GM21786 (cell line): ENCODE data around the gene NSD2.

Experiments used
- ATAC-seq: cut with Tn5 transposase; IDR thresholded peaks from one replicate; pipeline ENCODE4 v1.9.1; 2021; ENCODE audit not compliant: unreplicated experiment

The NSD2 gene

DNA sequence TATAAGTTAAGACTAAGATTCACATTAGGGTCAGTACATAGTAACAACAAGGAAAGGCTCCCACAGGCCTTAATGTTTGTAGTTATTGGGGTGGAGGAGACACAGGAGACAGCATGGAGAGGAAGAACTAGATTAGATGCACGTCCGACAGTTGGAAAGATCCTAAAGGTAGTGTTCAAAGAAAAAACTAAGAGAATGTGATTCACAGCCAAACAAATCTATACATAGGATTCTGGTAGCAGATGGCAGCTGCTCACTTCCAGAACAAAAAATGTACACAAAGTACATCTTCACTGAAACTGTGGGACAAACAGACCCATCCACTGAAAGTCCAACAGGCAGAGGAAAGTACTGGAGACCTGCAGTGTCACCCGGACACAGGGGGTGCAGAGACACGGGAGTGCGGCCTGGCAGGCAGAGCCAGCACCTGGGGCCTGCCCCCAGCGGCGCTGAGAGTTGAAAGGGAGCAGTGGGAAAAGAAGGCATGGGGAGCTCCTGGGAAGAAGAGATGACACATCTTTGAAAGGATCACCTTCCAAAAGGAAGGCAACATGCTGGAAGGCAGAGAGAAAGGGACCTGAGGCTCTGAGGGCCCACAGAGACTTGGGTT, 97.6 kb downstream of the NSD2 start:
- ATAC-seq: no peak

DNA sequence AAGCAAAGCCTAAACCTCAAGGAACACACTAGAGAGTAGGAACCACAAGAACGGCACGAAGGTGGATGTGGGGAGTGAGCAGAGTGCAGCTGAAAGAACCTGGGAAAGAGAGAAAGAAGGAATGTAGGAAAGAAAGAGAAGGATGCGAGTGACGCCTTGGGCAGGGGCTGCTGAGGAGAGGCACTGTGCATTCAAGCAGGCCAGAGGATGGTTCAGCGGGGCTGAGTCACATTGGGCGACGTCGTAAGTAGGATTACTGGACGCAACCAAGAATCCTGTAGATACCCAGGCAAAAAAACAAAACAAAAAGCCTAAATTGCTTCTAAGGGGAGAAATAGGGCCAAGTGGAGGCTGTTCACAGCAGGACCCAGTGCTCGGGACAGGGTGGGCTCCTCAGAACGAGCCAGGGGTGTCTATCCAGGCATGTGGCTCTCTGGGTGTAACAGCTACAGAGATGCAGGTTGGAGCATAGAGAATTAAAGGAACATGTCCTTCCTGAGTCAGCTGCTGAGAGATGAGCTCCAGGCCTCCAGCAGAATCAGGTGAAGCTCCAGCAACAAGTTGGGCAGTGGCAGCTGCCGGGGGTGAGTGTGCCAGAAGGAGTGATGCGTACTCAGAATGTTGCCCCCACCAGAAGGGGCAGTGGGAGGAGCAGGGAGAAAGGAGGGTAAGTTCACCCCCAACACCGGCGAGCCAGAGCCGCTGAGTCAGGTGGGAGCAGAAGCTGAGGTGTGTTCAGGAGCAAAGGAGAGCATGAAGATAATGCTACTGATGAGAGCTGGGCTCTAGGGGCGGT, 98.9 kb downstream of the NSD2 start:
- ATAC-seq: no peak

DNA sequence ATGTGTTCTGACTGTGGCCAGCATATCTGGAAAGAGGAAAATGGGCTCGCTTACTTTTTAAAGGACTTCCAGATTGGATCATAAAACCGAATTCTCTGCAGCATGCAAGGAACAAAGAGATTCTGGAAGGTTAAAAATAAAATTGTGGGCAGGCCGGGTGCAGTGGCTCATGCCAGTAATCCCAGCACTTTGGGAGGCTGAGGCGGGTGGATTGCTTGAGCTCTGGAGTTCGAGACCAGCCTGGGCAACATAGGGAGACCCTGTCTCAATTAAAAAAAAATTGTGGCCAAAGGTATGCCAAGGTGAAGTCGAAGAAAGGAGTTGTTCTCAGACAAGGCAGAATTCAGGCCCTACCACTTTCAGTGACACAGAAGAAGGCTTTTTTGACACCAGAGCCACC, 99.7 kb downstream of the NSD2 start:
- no peak for ATAC-seq

GRCh38 chr4:1971456-1972200, 100.4 kb downstream of the NSD2 start:
- no peak for ATAC-seq

GRCh38 chr4:1972414-1972813, 101.2 kb downstream of the NSD2 start:
- no peak for ATAC-seq

DNA sequence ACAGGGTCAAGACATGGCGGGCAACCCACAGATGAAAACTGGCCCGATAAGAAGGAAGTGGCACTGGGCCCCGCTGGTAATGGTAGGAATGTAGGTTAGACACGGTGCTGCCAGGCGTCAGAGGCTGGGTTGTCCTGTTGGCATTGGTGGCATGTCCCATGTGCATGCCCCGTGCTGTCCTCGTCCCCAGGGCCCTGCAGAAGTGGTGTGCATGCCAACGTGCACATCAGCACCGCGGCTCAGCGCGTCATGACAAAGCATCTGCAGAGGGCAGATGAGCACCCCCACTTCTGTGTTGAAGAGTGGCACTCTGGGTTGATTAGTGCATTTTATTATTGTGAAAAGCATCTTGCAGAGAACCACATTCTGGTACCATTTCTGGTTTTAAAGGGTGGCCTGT, 102.0 kb downstream of the NSD2 start:
- ATAC-seq: no peak

DNA sequence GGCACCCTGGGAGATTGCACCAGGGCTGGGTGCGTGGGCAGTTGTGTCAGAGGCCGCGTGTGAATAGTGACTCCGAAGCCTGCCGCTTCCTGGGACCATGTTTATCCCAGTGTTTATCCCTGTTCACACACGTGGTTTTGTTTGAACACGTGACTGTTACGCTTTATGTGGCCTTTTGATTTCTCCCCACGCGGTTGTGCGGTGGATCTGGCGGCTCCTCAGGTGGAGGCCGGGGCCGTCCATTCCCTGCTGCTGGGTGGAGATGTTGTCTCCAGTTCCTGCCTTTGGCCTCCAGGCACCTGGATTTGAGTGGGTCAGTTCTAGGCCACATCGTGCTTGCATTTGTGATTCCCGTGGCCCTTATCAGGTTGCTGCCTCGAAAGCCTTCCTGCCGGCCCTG, 102.5 kb downstream of the NSD2 start:
- no peak for ATAC-seq

- no peak for ATAC-seq
These were observed 103.6 kb downstream of the NSD2 start for GRCh38 chr4:1974840-1975239.

GRCh38 chr4:1975391-1975801, 104.2 kb downstream of the NSD2 start:
- no peak for ATAC-seq

DNA sequence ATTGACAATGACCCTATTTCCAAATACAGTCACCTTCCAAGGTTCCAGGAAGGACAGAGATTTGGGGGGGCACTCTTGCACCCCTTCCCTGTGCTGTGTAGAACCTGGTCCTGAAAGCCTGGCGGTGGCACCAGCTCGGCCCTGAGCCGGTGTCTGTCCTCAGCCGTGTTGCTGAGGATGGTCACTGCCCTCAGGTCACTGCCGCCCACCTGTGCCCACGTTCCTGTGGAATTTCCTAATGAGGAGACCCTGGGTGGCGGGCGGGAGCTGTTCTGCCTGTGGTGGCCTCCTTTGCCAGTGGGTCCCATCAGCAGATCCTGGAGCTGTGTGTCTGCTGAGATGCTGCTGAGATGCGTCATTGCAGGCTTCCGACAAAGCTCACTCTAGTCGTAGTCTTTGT, 104.7 kb downstream of the NSD2 start:
- no peak for ATAC-seq

- ATAC-seq: no peak
These were observed 105.5 kb downstream of the NSD2 start for GRCh38 chr4:1976416-1977352.

DNA sequence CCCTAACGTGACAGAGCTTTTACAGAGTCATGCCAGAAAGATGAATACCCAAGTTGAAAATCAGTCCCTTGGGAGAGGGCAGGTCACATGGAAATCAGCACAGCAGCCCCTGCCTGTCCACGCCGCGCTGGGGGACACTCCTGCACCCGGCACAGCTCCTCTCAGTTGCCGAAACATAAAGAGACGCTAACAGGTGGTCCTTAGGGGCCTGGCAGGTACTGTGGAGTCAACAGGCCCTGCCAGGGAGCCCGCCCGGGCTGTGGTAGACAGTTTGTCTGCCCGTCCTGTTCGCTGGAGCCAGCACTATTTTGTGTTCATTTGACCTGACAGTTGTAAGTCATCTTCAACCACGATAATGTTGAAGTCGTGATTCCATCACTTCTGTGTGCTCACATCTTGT, 107.0 kb downstream of the NSD2 start:
- no peak for ATAC-seq

GRCh38 chr4:1978741-1979476, 107.7 kb downstream of the NSD2 start:
- no peak for ATAC-seq

DNA sequence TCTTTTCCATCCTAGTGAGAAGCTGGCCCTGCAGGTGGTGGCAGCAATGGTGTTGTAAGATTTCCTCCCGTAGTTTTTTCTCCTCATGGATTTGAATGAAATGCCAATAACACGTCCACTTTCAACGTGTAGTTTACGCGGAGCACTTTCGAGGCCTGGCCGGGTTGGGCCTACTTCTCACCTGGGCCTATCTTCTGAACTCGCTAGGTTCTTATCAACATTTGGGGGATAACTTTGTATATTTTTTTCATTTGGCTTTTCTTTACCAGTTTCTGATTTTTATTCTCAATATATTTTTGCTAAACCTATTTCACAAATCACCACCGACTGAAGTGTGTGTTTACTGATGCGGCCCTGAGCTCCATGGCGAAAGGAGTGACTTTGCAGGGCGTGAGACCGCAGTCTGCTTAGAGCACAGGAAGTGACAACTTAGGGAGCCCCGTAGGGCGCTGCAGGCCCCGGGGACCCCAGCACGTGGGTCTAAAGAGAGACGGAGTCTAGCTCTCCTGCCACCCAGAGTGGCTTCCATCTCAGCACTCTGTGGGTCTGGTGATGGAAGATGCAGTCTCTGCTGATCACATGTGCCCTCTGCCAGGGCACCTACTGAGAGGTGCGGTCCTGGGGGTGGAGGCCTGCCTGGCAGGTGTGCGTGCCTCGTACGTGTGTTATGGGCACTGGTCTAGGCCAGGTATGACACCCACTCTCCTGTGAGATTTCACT, 108.4 kb downstream of the NSD2 start:
- no peak for ATAC-seq

DNA sequence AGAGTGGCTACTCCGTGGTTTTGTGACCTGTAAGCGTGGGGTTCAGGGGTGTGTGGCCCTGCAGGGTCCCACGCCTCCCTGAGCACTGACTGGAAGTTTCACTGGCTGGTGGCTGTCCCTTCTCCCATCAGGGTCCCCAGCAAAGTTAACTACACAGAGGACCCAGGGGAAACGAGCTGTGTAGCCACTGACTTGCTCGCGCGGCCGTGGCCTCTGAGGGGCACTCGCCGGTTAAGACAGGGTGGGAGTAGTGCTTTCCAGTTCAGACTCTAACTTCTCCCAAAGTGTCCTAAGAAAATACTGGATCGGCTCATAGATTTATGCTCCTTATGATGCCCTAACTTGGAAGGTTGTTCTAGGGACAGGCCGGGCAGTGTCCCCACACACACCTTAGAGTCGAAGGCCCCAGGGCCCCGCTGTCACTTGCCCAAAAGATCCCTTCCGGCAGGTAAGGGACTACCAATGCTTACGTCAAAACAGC, 109.4 kb downstream of the NSD2 start:
- ATAC-seq: no peak

- no peak for ATAC-seq
These were observed 110.3 kb downstream of the NSD2 start for GRCh38 chr4:1981251-1982058.

DNA sequence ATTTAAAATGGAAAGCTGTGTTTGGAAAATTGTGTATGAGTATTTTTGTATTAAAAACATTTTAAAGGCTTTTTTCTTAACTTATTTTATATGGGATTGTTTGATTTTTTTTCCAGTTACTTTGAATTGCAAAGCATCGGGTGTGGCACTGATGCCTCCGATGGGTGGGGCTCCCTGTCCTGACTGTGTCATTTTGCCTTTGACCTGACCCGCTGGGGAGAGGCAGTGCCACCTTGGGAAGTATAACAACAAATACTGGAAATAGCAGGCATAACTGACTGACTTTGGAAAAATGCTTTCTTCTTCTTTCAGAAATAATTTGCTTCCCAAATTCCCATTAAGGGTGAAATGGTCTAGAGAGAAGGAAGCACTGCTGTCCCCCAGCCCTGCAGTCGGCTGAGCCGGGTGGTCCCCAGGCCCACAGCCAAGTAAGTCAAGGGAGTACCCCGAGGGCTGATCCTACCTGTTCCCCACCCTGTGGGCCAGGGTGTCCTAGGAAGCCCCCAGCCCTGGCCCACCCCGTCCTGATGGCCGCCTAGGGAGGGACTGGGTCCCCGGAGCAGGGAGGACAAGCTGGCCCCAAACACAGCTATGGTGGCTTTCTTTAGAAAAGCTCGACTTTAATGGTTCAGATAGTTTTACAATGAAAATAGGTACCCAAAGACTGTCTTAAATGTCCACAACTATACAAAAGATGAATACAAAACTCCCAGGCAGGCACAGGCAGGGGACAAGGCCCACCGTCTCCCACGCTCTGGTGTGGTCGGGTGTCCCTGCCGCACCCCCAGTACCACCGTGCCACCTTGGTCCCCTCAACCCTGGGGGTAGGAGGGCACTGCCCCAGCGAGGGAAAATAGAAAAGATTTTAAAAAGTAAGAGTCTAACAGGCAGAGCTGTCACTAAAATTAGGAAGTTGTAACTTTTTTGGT, 111.2 kb downstream of the NSD2 start:
- no peak for ATAC-seq
